Lower lobe of right lung (tissue), 2 donors: ENCODE data around the gene TMEM125. TPM values are rescaled to one million over a fixed set of nuclear protein-coding genes. Genes with fewer than 3 reads are reported as not detected.

Experiments
- ATAC-seq, 2 donors: fragments of 200-7000 bp; cut with Tn5 transposase; one replicate each; pipeline ENCODE4 v1.9.1; 2020 to 2022; ENCODE audit warnings: mild to moderate bottlenecking in 2 of 2, moderate library complexity in 2 of 2
- DNase-seq: peaks from one replicate; pipeline ENCODE4 v3.0.0-alpha.2; 2020
- H3K27ac ChIP-seq: fragments of 200-600 bp; one replicate; pipeline ENCODE4 v1.8.0; 2022
- H3K27me3 ChIP-seq: fragments of 200-600 bp; one replicate; pipeline ENCODE4 v1.8.0; 2022; ENCODE audit warnings: low read depth
- H3K36me3 ChIP-seq: fragments of 200-600 bp; one replicate; pipeline ENCODE4 v1.8.0; 2022; ENCODE audit warnings: mild to moderate bottlenecking
- H3K4me1 ChIP-seq: fragments of 200-600 bp; one replicate; pipeline ENCODE4 v1.8.0; 2022
- H3K4me3 ChIP-seq: fragments of 200-600 bp; one replicate; pipeline ENCODE4 v1.8.0; 2022; ENCODE audit warnings: mild to moderate bottlenecking
- H3K9me3 ChIP-seq: fragments of 200-600 bp; one replicate; pipeline ENCODE4 v1.8.0; 2022
- CTCF ChIP-seq: fragments of 200-600 bp; IDR thresholded peaks from one replicate; pipeline ENCODE4 v1.8.0; 2022; ENCODE audit warnings: antibody characterized with exemption, mild to moderate bottlenecking
- intact Hi-C: fragments of 100-400 bp; cut with DNase I; formaldehyde crosslinking; loops from one replicate; pipeline ENCODE4 v1.11.0; 2022
- total RNA-seq: library from RNA; stranded (reverse); fragmentation: NEBNext Ultra II Directional; extraction: Animal tissue kit (Norgen Biotek cat#: 25700); gene quantifications from one replicate; pipeline ENCODE4 v1.2.1, GENCODE V29; 2021
- donor health status: DM: no; HTN: yes; CAD: no; lungs with severe emphysema.

TMEM125 gene
- total RNA-seq, 1 donor from 2014 or later, result 197 TPM

DNA sequence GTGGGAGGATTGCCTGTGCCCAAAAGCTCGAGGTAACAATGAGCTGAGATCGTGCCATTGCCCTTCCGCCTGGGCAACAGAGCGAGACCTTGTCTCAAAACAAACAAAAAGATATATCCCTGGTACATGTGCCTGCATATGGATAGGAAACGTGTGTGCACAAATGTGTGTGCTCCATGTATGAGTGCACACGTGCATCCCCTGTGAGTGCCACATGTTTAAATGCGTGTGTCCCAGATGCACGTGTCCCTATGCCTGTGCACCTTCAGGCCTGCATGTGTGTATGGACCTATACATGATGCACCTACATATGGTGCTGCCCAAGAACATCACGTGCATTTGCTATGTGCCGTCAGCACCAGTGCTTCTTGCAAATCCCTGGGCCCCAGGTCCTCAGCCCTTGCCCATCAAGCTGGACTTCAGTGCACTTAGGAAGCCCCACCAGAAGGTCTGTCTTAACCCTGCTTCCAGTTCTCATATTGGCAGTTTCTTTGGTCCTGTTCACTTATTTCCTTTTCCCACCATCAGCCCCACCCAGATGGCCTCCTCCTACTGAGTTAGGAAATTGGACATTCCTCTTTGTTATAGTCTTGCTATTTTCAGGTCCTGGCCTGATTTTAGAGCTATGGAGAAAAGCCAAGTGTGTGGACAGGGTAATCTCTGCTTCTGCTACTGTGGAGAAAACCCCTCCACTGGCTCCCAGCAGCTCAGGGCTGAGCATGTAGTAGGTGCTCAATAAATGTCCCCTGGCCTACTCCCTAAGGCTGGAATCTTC is 46.4 kb downstream of the TMEM125 start:
- H3K4me3 ChIP-seq, result no peak overlapping the region
- H3K9me3 ChIP-seq, result no peaks in the 10 kb centered on the region
- no peak overlapping the region for H3K27ac ChIP-seq
- no peaks in the 10 kb centered on the region for H3K4me1 ChIP-seq
- ATAC-seq (no peak), DNase-seq (no peak)
- H3K27me3 ChIP-seq, result no peaks in the 10 kb centered on the region
- TF ChIP-seq CTCF, result no peak
- peaks cover 16% of the 10 kb centered on the region for H3K36me3 ChIP-seq
- intact Hi-C loops, result no loop called here

DNA sequence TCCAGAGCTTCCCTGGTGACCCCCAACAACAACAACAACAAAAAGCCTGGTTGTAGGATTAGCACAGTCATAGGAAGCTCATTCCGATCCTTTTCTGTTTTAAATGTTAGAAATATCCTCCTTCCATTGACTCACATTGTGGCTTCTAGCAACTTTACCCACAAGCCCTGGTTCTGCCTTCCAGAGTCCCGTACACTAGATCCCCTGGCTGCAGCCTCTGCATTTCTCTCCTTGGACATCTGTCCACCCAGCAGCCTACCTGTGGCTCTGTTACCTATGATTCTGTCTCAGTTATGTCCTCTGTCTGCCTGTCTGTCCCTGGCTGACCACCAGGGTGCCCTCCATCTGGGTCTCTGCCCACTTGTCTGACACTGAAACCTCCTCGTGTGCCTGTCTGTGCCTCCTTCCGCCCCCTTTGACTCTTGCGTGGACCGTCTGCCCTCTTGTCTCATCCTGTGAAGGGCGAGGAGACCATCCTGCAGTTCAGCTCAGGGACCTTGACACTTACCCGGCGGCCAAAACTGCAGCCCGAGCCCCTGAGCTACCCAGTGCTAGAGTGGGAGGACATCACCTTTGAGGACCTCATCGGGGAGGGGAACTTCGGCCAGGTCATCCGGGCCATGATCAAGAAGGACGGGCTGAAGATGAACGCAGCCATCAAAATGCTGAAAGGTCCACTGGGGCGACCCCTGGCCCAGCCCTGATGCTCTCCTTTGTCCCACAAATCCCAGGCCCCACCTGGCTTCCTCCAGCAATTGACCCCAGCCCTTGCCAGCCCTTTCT is 47.1 kb downstream of the TMEM125 start:
- DNase-seq (no peak), ATAC-seq (no peak)
- no peaks in the 10 kb centered on the region for H3K27me3 ChIP-seq
- no peaks in the 10 kb centered on the region for H3K9me3 ChIP-seq
- no peak overlapping the region for H3K4me3 ChIP-seq
- peaks cover 21% of the 10 kb centered on the region for H3K36me3 ChIP-seq
- TF ChIP-seq CTCF, result peak; percentile 9
- H3K4me1 ChIP-seq, result no peaks in the 10 kb centered on the region
- intact Hi-C loops, result no loop called here
- no peak overlapping the region for H3K27ac ChIP-seq

- no peak overlapping the region for H3K27ac ChIP-seq
- no peak overlapping the region for H3K4me3 ChIP-seq
- no peak for TF ChIP-seq CTCF
- peak in 1 of 2 donors; percentile 26 for ATAC-seq
- no peaks in the 10 kb centered on the region for H3K27me3 ChIP-seq
- no peaks in the 10 kb centered on the region for H3K9me3 ChIP-seq
- no peak for DNase-seq
- no peaks in the 10 kb centered on the region for H3K4me1 ChIP-seq
- intact Hi-C loops, result no loop called here
- H3K36me3 ChIP-seq, result peaks cover 14% of the 10 kb centered on the region
Observed at GRCh38 chr1:43317817-43318471, 48.2 kb downstream of the TMEM125 start.

GRCh38 chr1:43318831-43319230 is 49.0 kb downstream of the TMEM125 start:
- DNase-seq (no peak), ATAC-seq (no peak)
- no peak for TF ChIP-seq CTCF

DNA sequence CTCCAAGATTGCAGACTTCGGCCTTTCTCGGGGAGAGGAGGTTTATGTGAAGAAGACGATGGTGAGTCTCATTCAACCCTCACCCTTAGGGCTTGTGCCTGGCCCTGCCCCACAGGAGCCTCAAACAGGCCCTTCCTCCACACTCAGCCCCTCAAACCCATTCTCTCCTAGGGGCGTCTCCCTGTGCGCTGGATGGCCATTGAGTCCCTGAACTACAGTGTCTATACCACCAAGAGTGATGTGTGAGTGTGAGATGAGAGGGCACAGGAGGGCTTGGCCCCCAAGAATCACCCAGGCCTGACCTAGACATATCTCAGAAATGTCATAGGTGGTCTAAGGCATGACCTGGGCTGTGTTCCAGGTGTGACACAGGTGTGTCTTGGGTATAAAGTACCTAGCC is 49.5 kb downstream of the TMEM125 start:
- no peaks in the 10 kb centered on the region for H3K27me3 ChIP-seq
- H3K4me3 ChIP-seq, result no peak overlapping the region
- H3K36me3 ChIP-seq, result peaks cover 14% of the 10 kb centered on the region
- H3K27ac ChIP-seq, result no peak overlapping the region
- no peaks in the 10 kb centered on the region for H3K4me1 ChIP-seq
- ATAC-seq (no peak), DNase-seq (no peak)
- TF ChIP-seq CTCF, result no peak
- H3K9me3 ChIP-seq, result no peaks in the 10 kb centered on the region
- intact Hi-C loops, result no loop called here

More at GRCh38 chr1:43318831-43319230, 49.0 kb downstream of the TMEM125 start:
- peaks cover 14% of the 10 kb centered on the region for H3K36me3 ChIP-seq
- H3K27me3 ChIP-seq, result no peaks in the 10 kb centered on the region
- no peaks in the 10 kb centered on the region for H3K9me3 ChIP-seq
- H3K4me1 ChIP-seq, result no peaks in the 10 kb centered on the region
- intact Hi-C loops, result no loop called here
- H3K4me3 ChIP-seq, result no peak overlapping the region
- no peak overlapping the region for H3K27ac ChIP-seq
